Smooth muscle cell (in vitro differentiated cells): ENCODE data around the gene RAD21L1. TPM values are rescaled to one million over a fixed set of nuclear protein-coding genes. Genes with fewer than 3 reads are reported as not detected.

Experiments used
- DNase-seq: peaks from one replicate; lab custom pipeline; 2025; ENCODE audit not compliant: unreplicated experiment; lab: John Stamatoyannopoulos, UW
- H2AFZ ChIP-seq: fragments of 200-600 bp; sonication (generic); 2 replicates; pipeline ENCODE4 v1.6.0; 2016; ENCODE audit warnings: antibody characterized with exemption, low read depth, mild to moderate bottlenecking
- H3F3A ChIP-seq: fragments of 200-600 bp; sonication (generic); 2 replicates; pipeline ENCODE4 v1.6.0; 2017; ENCODE audit warnings: antibody characterized with exemption, low read depth
- H3K27ac ChIP-seq: fragments of 200-600 bp; sonication (generic); 2 replicates; pipeline ENCODE4 v1.5.1; 2016; ENCODE audit warnings: low read depth, mild to moderate bottlenecking
- H3K27me3 ChIP-seq: fragments of 200-600 bp; sonication (generic); 2 replicates; pipeline ENCODE4 v1.6.1; 2016; ENCODE audit warnings: low read depth, mild to moderate bottlenecking
- H3K36me3 ChIP-seq: fragments of 200-600 bp; sonication (generic); 2 replicates; pipeline ENCODE4 v1.5.1; 2016; ENCODE audit warnings: low read depth
- H3K4me1 ChIP-seq: fragments of 200-600 bp; sonication (generic); 2 replicates; pipeline ENCODE4 v1.5.1; 2016; ENCODE audit warnings: low read depth
- H3K4me2 ChIP-seq: fragments of 200-600 bp; sonication (generic); 2 replicates; pipeline ENCODE4 v1.6.0; 2016; ENCODE audit warnings: mild to moderate bottlenecking
- H3K4me3 ChIP-seq: fragments of 200-600 bp; sonication (generic); 2 replicates; pipeline ENCODE4 v1.5.1; 2016; ENCODE audit warnings: mild to moderate bottlenecking
- H3K79me2 ChIP-seq: fragments of 200-600 bp; sonication (generic); 2 replicates; pipeline ENCODE4 v1.6.0; 2016; ENCODE audit warnings: low read depth, mild to moderate bottlenecking
- H3K9ac ChIP-seq: fragments of 200-600 bp; sonication (generic); 2 replicates; pipeline ENCODE4 v1.6.0; 2016; ENCODE audit warnings: low read depth
- H3K9me3 ChIP-seq: fragments of 200-600 bp; sonication (generic); replicated peaks from 2 replicates; pipeline ENCODE4 v1.5.1; 2016; ENCODE audit warnings: low read depth
- H4K20me1 ChIP-seq: fragments of 200-600 bp; sonication (generic); 2 replicates; pipeline ENCODE4 v1.6.0; 2016; ENCODE audit warnings: low read depth
- WGBS: methylation state at CpG from one replicate; pipeline ENCODE4 v1.1.7; 2016; ENCODE audit warnings: low lambda C conversion rate; 5-methylcytosine and 5-hydroxymethylcytosine counted together
- polyA plus RNA-seq: library from polyadenylated mRNA; unstranded; fragments of >200 nt; fragmentation: Nextera tagmentation; extraction: Ambion mirVana; gene quantifications from 2 replicates; pipeline ENCODE4 v1.2.1, GENCODE V29; 2016
- total RNA-seq: library from RNA; depleted of rRNA; stranded (reverse); fragments of >200 nt; gene quantifications from 2 replicates; pipeline ENCODE4 v1.2.3, GENCODE V29; 2014
- TF ChIP-seq, protein P1 (sequence below): fragments of 200-600 bp; sonication (generic); IDR thresholded peaks from 2 replicates; pipeline ENCODE4 v1.5.1; 2017; ENCODE audit warnings: borderline replicate concordance, mild to moderate bottlenecking, antibody characterized with exemption; ENCODE audit not compliant: insufficient read depth, poor library complexity, severe bottlenecking

RAD21L1 gene
- total and polyA plus RNA-seq, 2 experiments from 2014 or later, result not detected

DNA sequence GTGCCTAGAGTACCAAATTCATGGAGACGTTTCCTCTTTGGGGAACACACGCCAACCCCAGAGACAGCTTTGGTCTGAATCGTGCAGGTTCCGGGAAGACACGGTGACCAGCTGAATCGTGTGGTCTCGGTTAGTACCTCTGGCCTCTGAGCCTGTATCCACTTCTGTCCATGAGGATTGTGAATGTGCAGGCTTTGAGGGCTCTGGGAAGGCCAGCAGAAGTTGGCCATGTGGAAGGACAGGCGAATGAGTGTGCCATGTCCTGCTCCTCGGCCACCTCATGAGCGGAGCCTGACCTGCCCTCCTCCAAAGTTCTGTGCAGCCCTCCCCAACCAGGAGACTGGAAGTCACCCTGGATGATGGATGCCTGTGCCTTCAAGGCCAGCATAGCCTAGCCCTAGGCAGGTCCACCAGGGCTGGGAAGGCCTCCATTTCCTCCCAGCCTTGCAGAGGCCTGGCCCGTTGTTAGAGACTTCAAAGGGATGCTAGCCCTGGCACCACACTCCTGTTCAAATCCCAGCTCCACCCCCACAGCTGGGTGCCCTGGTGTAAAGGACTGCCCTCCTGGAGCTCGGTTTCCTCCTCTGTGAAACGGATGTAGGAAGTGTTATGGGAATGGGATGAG, 39.4 kb upstream of the RAD21L1 start:
- H3F3A ChIP-seq, result no peaks in the 10 kb centered on the region
- H3K9ac ChIP-seq, result no peak overlapping the region
- TF ChIP-seq, protein P1, sequence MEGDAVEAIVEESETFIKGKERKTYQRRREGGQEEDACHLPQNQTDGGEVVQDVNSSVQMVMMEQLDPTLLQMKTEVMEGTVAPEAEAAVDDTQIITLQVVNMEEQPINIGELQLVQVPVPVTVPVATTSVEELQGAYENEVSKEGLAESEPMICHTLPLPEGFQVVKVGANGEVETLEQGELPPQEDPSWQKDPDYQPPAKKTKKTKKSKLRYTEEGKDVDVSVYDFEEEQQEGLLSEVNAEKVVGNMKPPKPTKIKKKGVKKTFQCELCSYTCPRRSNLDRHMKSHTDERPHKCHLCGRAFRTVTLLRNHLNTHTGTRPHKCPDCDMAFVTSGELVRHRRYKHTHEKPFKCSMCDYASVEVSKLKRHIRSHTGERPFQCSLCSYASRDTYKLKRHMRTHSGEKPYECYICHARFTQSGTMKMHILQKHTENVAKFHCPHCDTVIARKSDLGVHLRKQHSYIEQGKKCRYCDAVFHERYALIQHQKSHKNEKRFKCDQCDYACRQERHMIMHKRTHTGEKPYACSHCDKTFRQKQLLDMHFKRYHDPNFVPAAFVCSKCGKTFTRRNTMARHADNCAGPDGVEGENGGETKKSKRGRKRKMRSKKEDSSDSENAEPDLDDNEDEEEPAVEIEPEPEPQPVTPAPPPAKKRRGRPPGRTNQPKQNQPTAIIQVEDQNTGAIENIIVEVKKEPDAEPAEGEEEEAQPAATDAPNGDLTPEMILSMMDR, result no peak
- no peak overlapping the region for H3K4me2 ChIP-seq
- H4K20me1 ChIP-seq, result no peaks in the 10 kb centered on the region
- H3K27ac ChIP-seq, result no peak overlapping the region
- H3K79me2 ChIP-seq, result no peaks in the 10 kb centered on the region
- H3K4me1 ChIP-seq, result no peaks in the 10 kb centered on the region
- no peak overlapping the region for H3K4me3 ChIP-seq
- no peak for DNase-seq
- H3K9me3 ChIP-seq, result no peaks in the 10 kb centered on the region
- WGBS, result 79% methylated on average over 13 of the region's 13 CpGs
- H3K36me3 ChIP-seq, result no peaks in the 10 kb centered on the region
- peaks cover 41% of the 10 kb centered on the region for H3K27me3 ChIP-seq
- H2AFZ ChIP-seq, result no peak overlapping the region

DNA sequence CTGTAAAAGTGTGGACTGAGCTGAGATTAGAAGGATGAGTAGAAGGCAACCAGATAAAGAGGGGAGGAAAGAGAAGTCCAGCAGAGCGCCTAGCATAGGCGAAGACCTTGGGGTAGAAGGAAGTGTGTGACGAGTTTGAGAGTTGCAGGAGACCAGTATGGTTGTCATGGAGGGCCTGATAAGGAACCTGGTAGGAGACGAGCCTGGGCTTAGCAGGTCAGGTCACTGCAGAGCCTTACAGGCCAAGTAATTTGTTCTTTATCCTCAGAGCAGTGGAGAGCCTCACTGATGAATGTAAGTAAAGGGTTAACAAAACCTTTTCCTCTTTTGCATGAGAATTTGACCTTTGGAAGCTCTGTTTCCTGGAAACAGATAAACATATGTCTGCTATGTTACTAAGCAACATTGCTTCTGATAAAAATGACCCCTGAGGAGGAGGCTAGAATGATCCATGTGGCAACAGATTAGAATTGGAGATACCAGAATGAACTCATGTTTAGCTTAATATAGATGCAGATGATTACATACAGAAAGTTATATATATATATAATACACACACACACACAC, 38.2 kb upstream of the RAD21L1 start:
- Histone ChIP-seq H3F3A (no peaks in the 10 kb centered on the region), H3K27me3 (peaks cover 41% of the 10 kb centered on the region), H3K36me3 (no peaks in the 10 kb centered on the region), H2AFZ (no peak overlapping the region), H3K4me1 (no peaks in the 10 kb centered on the region), H3K79me2 (no peaks in the 10 kb centered on the region), H4K20me1 (no peaks in the 10 kb centered on the region), H3K4me3 (no peak overlapping the region), H3K27ac (no peak overlapping the region), H3K4me2 (no peak overlapping the region), H3K9ac (no peak overlapping the region), H3K9me3 (no peaks in the 10 kb centered on the region)
- no peak for DNase-seq
- WGBS, result 48% methylated on average over 4 of the region's 4 CpGs
- TF ChIP-seq, protein P1, result no peak

DNA sequence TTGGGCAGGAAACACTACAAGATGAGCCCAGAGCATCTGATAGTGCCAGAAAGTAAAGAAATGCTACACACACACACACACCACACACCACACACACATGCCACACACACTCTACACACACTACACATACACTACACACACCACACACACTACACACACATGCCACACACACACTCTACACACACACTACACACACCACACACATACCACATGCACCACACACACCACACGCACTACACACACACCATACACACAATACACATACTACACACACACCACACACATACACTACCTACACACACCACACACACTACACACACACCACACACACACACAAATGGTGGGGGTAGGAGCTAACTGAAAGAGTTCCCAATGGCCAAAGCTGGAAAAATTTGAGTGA, 37.5 kb upstream of the RAD21L1 start:
- Histone ChIP-seq H3K4me1 (no peaks in the 10 kb centered on the region), H3F3A (no peaks in the 10 kb centered on the region), H3K4me3 (no peak overlapping the region), H3K9ac (no peak overlapping the region), H3K27me3 (peaks cover 34% of the 10 kb centered on the region), H2AFZ (no peak overlapping the region), H3K36me3 (no peaks in the 10 kb centered on the region), H3K9me3 (no peaks in the 10 kb centered on the region), H3K27ac (no peak overlapping the region), H3K4me2 (no peak overlapping the region), H4K20me1 (no peaks in the 10 kb centered on the region), H3K79me2 (no peaks in the 10 kb centered on the region)
- no peak for DNase-seq
- TF ChIP-seq, protein P1, result no peak
- 100% methylated on average over 1 of the region's 1 CpG for WGBS

DNA sequence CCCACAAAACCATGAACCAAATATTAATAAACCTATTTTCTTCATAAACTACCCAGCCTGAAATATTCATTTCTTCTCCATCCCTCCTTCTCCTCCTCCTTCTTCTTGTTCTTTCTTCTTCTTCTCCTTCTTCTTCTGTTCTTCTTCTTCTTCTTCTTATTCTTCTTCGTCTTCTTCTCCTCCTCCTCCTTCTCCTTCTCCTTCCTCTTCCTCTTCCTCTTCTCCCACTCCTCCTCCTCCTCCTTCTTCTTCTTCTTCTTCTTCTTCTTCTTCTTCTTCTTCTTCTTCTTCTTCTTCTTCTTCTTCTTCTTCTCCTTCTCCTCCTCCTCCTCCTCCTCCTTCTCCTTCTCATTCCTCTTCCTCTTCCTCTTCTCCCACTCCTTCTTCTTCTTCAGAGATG, 36.0 kb upstream of the RAD21L1 start:
- no peak overlapping the region for H3K4me3 ChIP-seq
- H3K4me1 ChIP-seq, result no peaks in the 10 kb centered on the region
- no peak for DNase-seq
- no peak overlapping the region for H3K27ac ChIP-seq
- H3K36me3 ChIP-seq, result no peaks in the 10 kb centered on the region
- WGBS, result 100% methylated on average over 1 of the region's 1 CpG
- TF ChIP-seq, protein P1, result no peak
- no peak overlapping the region for H2AFZ ChIP-seq
- H3F3A ChIP-seq, result no peaks in the 10 kb centered on the region
- H3K4me2 ChIP-seq, result no peak overlapping the region
- H3K9me3 ChIP-seq, result no peaks in the 10 kb centered on the region
- H3K9ac ChIP-seq, result no peak overlapping the region
- H3K79me2 ChIP-seq, result no peaks in the 10 kb centered on the region
- no peaks in the 10 kb centered on the region for H4K20me1 ChIP-seq
- peaks cover 20% of the 10 kb centered on the region for H3K27me3 ChIP-seq
